ENCODE measurements around the gene HOXA5.

DNA sequence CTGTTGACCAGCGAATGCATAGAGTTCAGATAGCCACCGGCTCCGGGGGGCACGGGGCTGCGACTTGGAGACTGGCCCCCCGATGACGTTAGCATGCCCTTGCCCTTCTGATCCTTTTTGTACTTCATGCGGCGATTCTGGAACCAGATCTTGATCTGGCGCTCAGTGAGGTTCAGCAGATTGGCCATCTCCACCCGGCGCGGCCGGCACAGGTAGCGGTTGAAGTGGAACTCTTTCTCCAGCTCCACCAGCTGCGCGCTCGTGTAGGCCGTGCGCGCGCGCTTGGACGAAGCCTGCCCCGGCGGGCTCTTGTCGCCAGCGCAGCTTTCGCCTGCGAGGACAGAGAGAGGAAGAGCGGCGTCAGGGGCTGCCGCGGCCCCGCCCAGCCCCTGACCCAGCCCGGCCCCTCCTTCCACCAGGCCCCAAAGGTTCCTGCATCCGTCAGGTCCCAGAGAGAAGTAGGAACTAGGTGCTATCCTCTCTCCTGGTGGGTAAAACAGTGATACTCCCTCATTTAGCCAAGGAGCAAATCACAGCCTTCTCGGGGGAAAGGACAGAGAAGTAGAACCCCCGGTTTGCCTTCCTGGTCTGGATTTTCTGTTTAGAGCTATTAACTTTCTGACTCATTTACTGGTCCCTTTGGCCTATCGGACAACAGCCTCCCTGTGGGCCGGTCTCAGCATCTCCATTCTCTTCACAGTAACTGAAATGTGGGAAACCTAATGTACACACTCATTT, 34.9 kb downstream of the HOXA5 start:
- TF ChIP-seq, protein P1, sequence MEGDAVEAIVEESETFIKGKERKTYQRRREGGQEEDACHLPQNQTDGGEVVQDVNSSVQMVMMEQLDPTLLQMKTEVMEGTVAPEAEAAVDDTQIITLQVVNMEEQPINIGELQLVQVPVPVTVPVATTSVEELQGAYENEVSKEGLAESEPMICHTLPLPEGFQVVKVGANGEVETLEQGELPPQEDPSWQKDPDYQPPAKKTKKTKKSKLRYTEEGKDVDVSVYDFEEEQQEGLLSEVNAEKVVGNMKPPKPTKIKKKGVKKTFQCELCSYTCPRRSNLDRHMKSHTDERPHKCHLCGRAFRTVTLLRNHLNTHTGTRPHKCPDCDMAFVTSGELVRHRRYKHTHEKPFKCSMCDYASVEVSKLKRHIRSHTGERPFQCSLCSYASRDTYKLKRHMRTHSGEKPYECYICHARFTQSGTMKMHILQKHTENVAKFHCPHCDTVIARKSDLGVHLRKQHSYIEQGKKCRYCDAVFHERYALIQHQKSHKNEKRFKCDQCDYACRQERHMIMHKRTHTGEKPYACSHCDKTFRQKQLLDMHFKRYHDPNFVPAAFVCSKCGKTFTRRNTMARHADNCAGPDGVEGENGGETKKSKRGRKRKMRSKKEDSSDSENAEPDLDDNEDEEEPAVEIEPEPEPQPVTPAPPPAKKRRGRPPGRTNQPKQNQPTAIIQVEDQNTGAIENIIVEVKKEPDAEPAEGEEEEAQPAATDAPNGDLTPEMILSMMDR (IDR thresholded peaks at IDR 0.05): peak in 2 of 6 experiments; percentile 28 to 31
- peak in 2 of 4 donors; percentile 75 to 86 for TF ChIP-seq POLR2A (IDR thresholded peaks at IDR 0.05)
